Hematopoietic multipotent progenitor cell treated with erythropoietin and hydrocortisone succinate and interleukin-3 and kit ligand, for 4 days (in vitro differentiated cells): Measurements from ENCODE around the gene OR4C11.

Experiments
- DNase-seq: peaks from one replicate; pipeline ENCODE4 v3.0.0-alpha.2; 2015

The OR4C11 gene, protein sequence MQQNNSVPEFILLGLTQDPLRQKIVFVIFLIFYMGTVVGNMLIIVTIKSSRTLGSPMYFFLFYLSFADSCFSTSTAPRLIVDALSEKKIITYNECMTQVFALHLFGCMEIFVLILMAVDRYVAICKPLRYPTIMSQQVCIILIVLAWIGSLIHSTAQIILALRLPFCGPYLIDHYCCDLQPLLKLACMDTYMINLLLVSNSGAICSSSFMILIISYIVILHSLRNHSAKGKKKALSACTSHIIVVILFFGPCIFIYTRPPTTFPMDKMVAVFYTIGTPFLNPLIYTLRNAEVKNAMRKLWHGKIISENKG

DNA sequence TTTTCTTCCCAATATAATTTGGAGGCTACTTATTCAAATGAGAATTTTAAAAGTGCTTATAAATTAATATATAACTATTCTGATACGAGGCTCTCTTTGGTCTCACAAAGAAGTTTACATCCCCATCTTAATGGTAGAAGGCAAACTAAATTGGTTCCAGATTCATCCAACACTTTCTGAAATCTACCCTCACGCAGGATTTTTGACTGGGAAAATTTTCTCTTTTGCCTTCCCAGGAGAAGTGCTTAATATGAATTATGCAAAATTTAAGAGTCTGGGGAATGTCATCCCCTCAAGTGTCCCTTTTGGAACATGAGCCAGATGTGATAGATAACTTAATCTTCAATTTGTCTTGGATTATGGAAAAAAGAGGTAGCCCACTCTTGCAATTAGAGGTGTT, at the start of gene OR4C11:
Gene OR4C11, minus strand, starts transcription at position 101 of the 400 bp plus-strand sequence. CDS start 3,272 bp downstream, outside the sequence.
- DNase-seq, result no peak

DNA sequence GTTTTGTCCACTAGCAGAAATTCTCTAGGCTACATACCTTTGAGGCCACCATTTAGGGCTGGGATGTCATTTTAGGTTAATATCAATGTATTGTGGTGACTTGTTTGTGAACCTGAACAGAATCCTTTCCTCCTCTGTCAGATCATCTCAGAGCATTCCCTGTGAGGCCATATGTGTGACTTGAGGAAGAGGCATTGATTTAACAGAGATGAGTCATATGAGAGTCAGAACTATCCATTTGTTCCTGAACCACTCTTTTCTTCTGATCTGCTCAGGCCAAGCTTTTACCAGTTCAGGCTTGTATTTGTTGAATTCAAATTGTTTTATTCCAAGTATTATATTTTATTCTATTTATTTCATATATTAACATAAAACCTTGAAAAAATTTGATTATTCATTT, 47.7 kb upstream of the OR4C11 start:
- DNase-seq, result no peak

DNA sequence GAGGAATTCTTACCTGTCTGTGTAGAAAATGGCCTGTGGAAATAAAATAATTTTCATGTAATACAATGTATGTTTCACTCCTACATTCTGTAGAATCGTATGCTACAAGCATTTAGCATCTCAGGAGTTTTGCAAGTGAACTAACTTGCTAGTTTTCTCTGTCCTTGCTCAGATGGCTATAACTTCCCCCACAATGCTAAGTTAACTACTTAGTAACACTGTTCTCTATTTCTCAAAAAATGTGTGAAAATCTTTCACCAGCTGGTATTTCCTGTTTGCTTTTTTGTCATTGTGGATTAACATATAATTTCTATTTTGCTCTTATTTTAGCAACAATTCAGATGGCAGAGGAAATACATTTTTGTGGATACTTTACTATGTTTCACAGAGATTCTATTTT, 45.1 kb upstream of the OR4C11 start:
- DNase-seq, result no peak

DNA sequence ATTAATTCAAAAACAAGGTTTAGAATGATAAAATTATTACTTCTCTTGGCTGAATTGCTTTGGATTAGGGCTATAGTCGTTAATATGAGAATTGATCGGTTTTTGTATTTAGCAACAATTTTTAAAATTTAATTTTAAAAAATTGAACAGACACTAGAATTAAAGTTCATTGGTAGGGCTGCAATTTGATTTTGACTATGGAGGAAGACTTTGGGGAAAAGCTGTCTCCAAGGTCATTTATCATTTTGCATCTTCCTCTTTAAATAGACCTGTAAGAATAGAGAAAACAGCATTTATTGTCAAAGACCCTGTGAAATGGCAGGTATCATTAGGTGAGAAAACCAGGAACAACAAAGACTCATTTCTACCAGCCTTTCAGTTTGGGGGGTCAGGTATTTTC, 40.6 kb upstream of the OR4C11 start, which contains the start of gene OR4S2:
Gene OR4S2, plus strand, starts transcription at position 301 of the 400 bp plus-strand sequence. CDS start 2,577 bp downstream, outside the sequence.
- DNase-seq, result no peak

DNA sequence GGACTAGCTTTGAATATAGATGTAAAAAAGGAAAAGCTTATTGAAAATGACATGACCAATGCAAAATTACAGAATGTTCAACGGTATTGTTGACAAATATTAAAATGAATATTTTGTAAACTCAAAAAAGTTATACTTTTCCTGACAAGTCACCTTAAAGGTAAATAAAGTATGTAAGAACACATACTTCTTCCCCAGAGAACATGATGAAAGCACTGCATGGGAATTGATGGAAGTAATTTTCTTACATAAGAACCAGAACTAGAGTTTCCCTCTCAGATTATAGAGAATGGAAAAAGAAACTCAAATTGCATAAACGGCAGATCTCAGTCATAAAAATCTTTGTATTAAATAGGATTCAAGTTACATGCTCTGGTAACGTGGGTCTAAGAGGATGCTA, 27.4 kb upstream of the OR4C11 start, which contains the start of gene OR4P4:
Gene OR4P4, plus strand, starts transcription at position 301 of the 400 bp plus-strand sequence.
- no peak for DNase-seq

DNA sequence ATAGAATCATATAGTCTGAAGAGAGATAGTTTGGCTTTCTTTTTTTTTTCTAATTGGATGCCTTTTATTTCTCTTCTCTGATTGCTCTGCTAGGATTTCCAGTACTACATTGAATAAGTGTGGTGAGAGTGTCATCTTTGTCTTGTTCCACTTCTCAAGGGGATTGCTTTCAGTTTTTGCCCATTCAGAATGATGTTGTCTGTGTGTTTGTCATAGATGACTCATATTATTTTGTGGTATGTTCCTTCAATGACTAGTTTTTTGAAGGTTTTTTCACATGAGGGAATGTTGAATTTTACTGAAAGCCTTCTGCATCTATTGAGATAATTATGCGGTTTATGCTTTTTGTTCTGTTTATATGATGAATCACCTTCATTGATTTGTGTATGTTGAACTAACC, 17.1 kb upstream of the OR4C11 start:
- no peak for DNase-seq

DNA sequence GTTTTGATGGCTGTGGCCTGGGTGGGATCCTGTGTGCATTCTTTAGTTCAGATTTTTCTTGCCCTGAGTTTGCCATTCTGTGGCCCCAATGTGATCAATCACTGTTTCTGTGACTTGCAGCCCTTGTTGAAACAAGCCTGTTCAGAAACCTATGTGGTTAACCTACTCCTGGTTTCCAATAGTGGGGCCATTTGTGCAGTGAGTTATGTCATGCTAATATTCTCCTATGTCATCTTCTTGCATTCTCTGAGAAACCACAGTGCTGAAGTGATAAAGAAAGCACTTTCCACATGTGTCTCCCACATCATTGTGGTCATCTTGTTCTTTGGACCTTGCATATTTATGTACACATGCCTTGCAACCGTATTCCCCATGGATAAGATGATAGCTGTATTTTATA, 34.9 kb downstream of the OR4C11 start:
- no peak for DNase-seq

DNA sequence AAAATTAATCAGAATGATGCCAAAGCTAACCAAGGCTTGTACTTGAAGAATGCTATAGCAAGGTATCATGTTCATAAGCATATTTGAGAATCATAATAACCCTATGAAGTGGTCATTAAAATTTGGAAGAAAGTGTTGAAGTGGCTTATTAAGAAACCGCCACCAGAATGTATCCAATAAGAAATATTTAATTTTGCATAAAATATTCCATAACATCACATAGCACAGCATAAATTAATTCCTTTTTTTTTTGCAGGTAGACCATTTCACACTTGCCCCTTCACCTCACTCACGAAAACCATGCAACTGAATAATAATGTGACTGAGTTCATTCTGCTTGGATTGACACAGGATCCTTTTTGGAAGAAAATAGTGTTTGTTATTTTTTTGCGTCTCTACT, 35.6 kb downstream of the OR4C11 start, which contains the start of gene OR4C16:
Gene OR4C16, plus strand, starts transcription at position 301 of the 400 bp plus-strand sequence. Its CDS starts 0 bp downstream, at position 301.
- no peak for DNase-seq

DNA sequence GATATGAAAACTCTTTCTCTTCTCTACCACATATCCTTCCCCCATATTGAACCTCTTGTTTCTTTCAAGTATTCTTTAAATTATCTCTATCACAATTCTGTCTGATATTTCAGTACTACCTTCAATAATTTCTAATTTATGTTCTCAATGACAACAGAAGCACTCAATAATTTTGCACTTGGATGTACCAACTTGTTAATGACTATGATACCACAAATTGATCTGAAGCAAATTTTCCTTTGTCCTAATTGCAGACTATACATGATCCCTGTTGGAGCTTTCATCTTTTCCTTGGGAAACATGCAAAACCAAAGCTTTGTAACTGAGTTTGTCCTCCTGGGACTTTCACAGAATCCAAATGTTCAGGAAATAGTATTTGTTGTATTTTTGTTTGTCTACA, 53.3 kb downstream of the OR4C11 start, which contains the start of gene OR4C15:
Gene OR4C15, plus strand, starts transcription at position 301 of the 400 bp plus-strand sequence. Its CDS starts 0 bp downstream, at position 301.
- DNase-seq, result no peak
